Activated naive CD8-positive, alpha-beta T cell (primary cell): ENCODE results near the gene TBL3.

Experiments used
- H3K27ac Mint-ChIP-seq: one replicate; pipeline ENCODE4 v1.8.0; 2021; ENCODE audit warnings: mixed read lengths
- H3K27me3 Mint-ChIP-seq: one replicate; pipeline ENCODE4 v1.8.0; 2021; ENCODE audit warnings: mixed read lengths
- H3K36me3 Mint-ChIP-seq: one replicate; pipeline ENCODE4 v1.8.0; 2021; ENCODE audit warnings: mixed read lengths
- H3K4me1 Mint-ChIP-seq: one replicate; pipeline ENCODE4 v1.8.0; 2021; ENCODE audit warnings: low read depth, mixed read lengths
- H3K4me3 Mint-ChIP-seq: one replicate; pipeline ENCODE4 v1.8.0; 2021; ENCODE audit warnings: mild to moderate bottlenecking, mixed read lengths
- H3K9me3 Mint-ChIP-seq: one replicate; pipeline ENCODE4 v1.8.0; 2021; ENCODE audit warnings: low read depth, mixed read lengths

TBL3 gene

GRCh38 chr16:2016407-2016922 lies 44.6 kb downstream of the TBL3 start:
- H3K4me3 Mint-ChIP-seq = no peak overlapping the region
- no peaks in the 10 kb centered on the region for H3K36me3 Mint-ChIP-seq
- H3K4me1 Mint-ChIP-seq = peaks cover 5% of the 10 kb centered on the region
- H3K9me3 Mint-ChIP-seq = no peaks in the 10 kb centered on the region
- H3K27me3 Mint-ChIP-seq = no peaks in the 10 kb centered on the region
- no peak overlapping the region for H3K27ac Mint-ChIP-seq

DNA sequence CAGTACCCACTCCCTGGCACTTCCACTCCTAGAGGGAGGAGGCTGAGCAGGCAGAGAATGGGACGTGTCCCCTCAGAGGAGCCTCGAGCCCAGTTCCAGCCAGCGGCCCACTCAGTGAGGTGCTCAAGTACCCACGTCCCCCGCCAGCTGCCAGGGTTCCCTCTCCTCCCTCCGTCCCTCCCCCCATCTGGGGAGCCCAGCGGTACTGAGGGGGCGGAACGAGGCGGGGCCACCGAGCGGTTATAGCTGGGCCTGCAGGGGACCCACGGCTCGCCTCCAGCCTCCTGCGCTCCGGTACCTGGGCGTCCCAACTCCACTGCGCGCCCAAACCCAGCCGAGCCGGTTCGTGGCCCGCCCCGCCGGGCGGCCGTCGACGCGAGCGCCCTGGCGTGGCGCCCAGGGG lies 47.7 kb downstream of the TBL3 start, which contains the start of gene NPW:
Gene NPW, plus strand, starts transcription at position 268 of the 403 bp plus-strand sequence.
- Mint-ChIP-seq H3K4me1 (peaks cover 17% of the 10 kb centered on the region), H3K27me3 (peaks cover 4% of the 10 kb centered on the region), H3K4me3 (peak within 1 kb of the TSS; percentile 76), H3K36me3 (no peaks in the 10 kb centered on the region), H3K27ac (no peak within 1 kb of the TSS), H3K9me3 (no peaks in the 10 kb centered on the region)

DNA sequence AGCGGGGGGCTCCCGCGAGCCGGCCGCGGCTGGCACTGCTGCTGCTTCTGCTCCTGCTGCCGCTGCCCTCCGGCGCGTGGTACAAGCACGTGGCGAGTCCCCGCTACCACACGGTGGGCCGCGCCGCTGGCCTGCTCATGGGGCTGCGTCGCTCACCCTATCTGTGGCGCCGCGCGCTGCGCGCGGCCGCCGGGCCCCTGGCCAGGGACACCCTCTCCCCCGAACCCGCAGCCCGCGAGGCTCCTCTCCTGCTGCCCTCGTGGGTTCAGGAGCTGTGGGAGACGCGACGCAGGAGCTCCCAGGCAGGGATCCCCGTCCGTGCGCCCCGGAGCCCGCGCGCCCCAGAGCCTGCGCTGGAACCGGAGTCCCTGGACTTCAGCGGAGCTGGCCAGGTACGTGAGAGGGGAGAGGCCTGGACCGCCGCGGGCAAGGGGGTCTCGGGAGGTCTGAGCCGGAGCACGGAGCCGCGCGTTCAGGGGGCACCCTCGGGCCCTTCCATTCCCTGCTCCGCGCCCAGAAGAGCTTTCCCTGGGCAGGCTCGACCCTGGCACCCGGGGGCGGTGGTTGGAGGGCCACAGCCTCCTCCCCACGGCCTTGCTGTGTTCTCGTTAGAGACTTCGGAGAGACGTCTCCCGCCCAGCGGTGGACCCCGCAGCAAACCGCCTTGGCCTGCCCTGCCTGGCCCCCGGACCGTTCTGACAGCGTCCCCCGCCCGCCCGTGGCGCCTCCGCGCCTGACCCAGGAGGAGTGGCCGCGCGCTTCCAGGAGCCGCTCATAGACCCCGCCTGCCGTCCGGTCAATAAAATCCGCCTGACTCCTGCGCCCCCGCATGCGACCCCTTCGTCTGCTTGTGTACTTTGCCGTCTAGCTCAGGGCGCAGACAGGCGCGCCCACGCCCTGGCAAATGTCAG lies 48.3 kb downstream of the TBL3 start:
- Mint-ChIP-seq H3K4me1 (peaks cover 17% of the 10 kb centered on the region), H3K27me3 (peaks cover 4% of the 10 kb centered on the region), H3K4me3 (peak overlapping the region; percentile 76), H3K9me3 (no peaks in the 10 kb centered on the region), H3K27ac (no peak overlapping the region), H3K36me3 (no peaks in the 10 kb centered on the region)

GRCh38 chr16:2022723-2023091 lies 50.9 kb downstream of the TBL3 start:
- Mint-ChIP-seq H3K9me3 (no peaks in the 10 kb centered on the region), H3K27me3 (peaks cover 4% of the 10 kb centered on the region), H3K27ac (no peak overlapping the region), H3K36me3 (no peaks in the 10 kb centered on the region), H3K4me3 (peak overlapping the region; percentile 67), H3K4me1 (peaks cover 24% of the 10 kb centered on the region)

DNA sequence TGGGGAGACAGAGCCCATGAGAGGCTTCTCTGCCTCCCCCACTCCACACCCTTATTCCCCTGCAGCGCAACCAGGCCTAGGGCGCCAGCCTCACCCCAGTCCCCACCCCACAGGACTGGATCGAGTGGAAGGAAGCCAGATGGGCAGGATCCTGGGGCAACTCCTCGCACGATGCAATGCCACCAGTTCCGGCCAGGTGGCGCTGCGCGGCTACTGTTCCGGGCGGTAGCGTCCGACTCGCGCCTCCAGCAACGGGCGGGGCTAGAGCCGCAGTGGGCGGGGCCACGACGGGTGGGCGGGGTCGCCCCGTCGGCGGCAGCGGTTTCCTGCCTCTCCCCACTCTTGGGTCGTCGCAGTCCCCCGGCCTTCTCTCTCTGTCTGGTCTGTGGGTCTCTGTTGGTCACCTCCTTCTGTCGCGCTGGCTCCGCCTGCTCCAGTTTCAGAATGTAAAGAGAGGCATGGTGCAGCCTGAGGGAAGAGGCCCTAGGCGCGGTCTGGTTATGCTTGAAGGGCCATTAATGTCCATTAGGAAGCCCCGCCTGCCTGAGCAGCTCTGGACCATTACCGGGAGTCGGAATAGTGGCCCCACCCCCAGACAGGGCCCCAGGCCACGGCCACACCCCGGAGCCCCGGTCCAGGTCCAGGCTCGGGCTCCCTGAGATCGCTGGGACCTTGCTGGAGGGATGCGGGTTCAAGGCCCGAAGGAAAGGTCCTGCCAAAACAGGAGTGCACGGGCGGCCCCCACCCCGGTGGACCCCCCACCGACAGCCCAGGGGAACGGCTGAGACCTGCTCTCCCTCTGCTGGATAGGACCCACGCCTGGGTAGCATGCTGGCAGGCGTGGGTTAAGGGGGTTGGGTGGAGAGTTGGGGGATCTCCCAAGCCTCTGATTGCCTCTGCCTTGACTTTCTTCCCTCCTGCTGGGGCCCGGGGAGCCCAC lies 51.5 kb downstream of the TBL3 start:
- Mint-ChIP-seq H3K27ac (no peak overlapping the region), H3K4me1 (peaks cover 24% of the 10 kb centered on the region), H3K9me3 (no peaks in the 10 kb centered on the region), H3K4me3 (peak overlapping the region; percentile 67), H3K27me3 (peaks cover 4% of the 10 kb centered on the region), H3K36me3 (no peaks in the 10 kb centered on the region)

DNA sequence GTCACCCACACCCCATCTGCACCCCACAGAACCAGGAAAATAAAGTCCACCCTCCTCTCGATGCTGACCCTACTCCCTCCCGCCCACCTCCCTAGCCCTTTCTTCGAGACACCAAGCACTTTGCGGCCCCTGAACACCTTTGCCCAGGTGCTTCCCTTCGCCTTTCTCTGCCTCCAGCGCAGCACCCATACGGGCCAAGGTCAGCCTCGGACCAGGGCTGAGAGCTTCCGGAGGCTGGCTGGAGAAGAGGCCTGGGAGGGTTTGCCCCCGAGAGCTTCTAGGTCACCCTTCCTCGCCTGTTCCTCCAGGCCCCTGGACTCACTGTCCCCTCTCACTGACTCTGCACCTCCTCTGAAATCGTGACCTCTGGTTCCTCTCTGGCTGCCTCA lies 52.2 kb downstream of the TBL3 start:
- Mint-ChIP-seq H3K27ac (no peak overlapping the region), H3K36me3 (no peaks in the 10 kb centered on the region), H3K4me3 (peak overlapping the region; percentile 13), H3K27me3 (peaks cover 4% of the 10 kb centered on the region), H3K4me1 (peaks cover 22% of the 10 kb centered on the region), H3K9me3 (no peaks in the 10 kb centered on the region)

GRCh38 chr16:2025251-2025650 lies 53.4 kb downstream of the TBL3 start:
- Mint-ChIP-seq H3K4me1 (peaks cover 22% of the 10 kb centered on the region), H3K36me3 (no peaks in the 10 kb centered on the region), H3K27me3 (peaks cover 4% of the 10 kb centered on the region), H3K9me3 (no peaks in the 10 kb centered on the region), H3K4me3 (no peak overlapping the region), H3K27ac (no peak overlapping the region)

DNA sequence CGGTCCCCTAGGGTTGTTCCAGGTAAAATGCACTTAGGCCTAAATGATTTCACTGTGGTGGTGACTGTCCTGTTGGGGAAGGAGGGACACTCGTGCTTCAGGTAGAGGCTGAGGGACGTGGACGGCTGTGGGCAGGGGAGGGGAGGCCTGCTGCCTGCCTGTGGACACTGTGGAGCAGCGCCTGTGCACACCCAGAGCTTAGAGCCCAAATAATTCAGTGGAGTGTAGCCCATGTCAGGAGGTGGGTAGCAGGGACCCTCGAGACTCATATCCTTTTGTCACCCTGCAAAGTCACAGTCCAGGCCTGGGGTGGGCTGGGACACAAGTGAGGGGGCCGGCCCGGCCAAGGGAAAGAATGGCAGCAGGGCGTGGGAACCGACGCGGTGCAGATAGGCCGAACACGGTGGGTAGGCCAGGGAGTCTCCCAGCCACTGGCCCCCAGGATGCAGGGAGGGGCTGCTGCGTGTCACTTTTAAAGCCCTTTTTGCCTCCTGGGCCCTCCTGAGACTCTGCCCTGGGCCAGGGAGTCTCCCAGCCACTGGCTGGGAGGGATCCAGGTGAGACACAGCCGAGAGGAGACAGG lies 54.1 kb downstream of the TBL3 start:
- Mint-ChIP-seq H3K4me1 (peaks cover 19% of the 10 kb centered on the region), H3K27ac (no peak overlapping the region), H3K27me3 (peaks cover 4% of the 10 kb centered on the region), H3K9me3 (no peaks in the 10 kb centered on the region), H3K36me3 (no peaks in the 10 kb centered on the region), H3K4me3 (peak overlapping the region; percentile 44)

GRCh38 chr16:2026461-2027023 lies 54.7 kb downstream of the TBL3 start, which contains the start of gene NHERF2:
Gene NHERF2 (plus strand): TSS chr16:2026902. CDS start chr16:2027006, 104 bp downstream.
- Mint-ChIP-seq H3K4me1 (peaks cover 19% of the 10 kb centered on the region), H3K36me3 (no peaks in the 10 kb centered on the region), H3K4me3 (peak within 1 kb of the TSS; percentile 78), H3K27ac (no peak within 1 kb of the TSS), H3K27me3 (peaks cover 3% of the 10 kb centered on the region), H3K9me3 (no peaks in the 10 kb centered on the region)

DNA sequence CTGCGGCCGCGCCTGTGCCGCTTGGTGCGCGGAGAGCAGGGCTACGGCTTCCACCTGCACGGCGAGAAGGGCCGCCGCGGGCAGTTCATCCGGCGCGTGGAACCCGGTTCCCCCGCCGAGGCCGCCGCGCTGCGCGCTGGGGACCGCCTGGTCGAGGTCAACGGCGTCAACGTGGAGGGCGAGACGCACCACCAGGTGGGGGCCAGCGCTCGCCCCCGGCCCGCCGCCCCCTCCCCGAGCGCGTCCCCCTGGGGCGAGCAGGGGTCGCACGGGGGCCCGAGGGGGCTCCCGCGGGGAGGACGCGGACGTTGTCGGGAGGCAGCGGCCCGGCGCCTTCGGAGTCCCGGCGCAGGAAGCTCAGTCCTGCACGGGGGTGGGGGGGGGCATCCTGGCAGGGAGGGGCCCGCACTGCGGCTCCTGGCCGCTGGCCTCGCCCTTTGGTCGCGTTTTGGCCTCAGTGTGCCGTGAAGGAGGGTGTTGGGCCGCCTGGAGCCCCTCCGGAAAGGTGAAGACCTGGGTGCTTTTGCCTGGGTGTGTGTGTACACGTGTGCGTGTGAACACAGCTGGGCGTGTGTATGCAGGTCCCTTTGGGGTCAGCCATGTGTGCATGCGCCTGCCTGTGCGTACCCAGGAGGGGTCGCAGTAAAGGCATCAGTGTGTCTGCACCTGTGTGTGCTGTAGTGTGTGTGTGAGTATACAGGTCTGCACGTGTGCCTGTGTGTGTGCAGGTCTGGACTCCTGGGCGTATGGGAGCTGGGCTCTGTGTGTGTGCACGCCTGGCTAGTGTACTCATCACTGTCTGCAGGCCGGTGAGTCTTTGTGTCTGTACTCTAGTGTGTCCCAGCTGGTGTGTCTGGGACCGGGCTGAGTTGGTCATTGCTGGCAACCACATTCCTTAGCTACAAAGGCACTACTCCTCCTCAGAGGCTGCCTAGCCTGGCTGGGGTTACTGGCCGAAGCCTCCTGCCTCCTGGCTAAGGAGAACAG lies 55.5 kb downstream of the TBL3 start:
- peaks cover 2% of the 10 kb centered on the region for H3K27me3 Mint-ChIP-seq
- H3K9me3 Mint-ChIP-seq = no peaks in the 10 kb centered on the region
- peak overlapping the region; percentile 78 for H3K4me3 Mint-ChIP-seq
- H3K36me3 Mint-ChIP-seq = no peaks in the 10 kb centered on the region
- H3K27ac Mint-ChIP-seq = no peak overlapping the region
- peaks cover 19% of the 10 kb centered on the region for H3K4me1 Mint-ChIP-seq

DNA sequence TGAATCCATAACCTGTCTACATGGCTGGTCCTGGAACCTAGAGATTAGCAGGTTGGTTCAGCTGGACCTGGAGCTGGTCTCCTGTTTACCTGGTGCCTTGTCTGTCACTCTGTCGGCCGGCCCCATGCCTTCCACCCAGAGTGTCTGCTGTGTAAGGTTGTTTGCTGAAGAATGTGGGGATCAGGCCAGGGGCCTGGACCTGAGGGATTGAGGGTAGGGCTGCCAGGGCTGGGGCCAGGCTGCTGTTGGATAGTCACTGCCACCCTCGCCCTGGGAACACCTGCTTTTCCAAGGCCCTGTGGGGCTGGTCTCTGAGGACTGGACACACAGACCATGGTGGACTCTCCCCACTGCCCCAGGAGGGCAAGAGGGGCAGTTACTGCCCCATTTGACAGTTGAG lies 56.3 kb downstream of the TBL3 start:
- Mint-ChIP-seq H3K27ac (no peak overlapping the region), H3K4me1 (peaks cover 12% of the 10 kb centered on the region), H3K4me3 (peak overlapping the region; percentile 78), H3K36me3 (no peaks in the 10 kb centered on the region), H3K27me3 (no peaks in the 10 kb centered on the region), H3K9me3 (no peaks in the 10 kb centered on the region)

GRCh38 chr16:2028620-2029220 lies 56.9 kb downstream of the TBL3 start:
- H3K27me3 Mint-ChIP-seq = no peaks in the 10 kb centered on the region
- no peak overlapping the region for H3K27ac Mint-ChIP-seq
- H3K4me3 Mint-ChIP-seq = no peak overlapping the region
- H3K9me3 Mint-ChIP-seq = no peaks in the 10 kb centered on the region
- no peaks in the 10 kb centered on the region for H3K36me3 Mint-ChIP-seq
- H3K4me1 Mint-ChIP-seq = peaks cover 12% of the 10 kb centered on the region

DNA sequence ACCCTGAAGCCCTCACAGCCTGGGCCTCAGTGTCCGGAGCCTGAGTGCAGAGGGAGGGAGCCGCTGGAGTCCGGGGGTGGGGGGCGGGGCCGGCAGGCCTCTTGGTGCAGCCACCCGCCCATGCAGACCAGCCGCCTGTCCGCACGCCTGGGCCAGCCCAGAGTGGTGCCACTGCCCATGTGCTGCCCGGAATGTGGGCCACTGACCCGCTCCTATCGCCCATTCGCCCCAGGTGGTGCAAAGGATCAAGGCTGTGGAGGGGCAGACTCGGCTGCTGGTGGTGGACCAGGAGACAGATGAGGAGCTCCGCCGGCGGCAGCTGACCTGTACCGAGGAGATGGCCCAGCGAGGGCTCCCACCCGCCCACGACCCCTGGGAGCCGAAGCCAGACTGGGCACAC lies 57.5 kb downstream of the TBL3 start:
- no peaks in the 10 kb centered on the region for H3K27me3 Mint-ChIP-seq
- no peaks in the 10 kb centered on the region for H3K36me3 Mint-ChIP-seq
- H3K4me3 Mint-ChIP-seq = no peak overlapping the region
- peaks cover 7% of the 10 kb centered on the region for H3K4me1 Mint-ChIP-seq
- H3K27ac Mint-ChIP-seq = no peak overlapping the region
- H3K9me3 Mint-ChIP-seq = no peaks in the 10 kb centered on the region
